ENCODE results near the gene PIM2. TPM values are rescaled to one million over a fixed set of nuclear protein-coding genes. Genes with fewer than 3 reads are reported as not detected.
"Not testable (repeated sequence)": the region's sequence is repeated elsewhere in the genome, so short reads cannot be mapped to it uniquely, and the experiment has no call there.

The PIM2 gene
- total RNA-seq, 1 experiment from 2014 or later: 33.8 TPM

DNA sequence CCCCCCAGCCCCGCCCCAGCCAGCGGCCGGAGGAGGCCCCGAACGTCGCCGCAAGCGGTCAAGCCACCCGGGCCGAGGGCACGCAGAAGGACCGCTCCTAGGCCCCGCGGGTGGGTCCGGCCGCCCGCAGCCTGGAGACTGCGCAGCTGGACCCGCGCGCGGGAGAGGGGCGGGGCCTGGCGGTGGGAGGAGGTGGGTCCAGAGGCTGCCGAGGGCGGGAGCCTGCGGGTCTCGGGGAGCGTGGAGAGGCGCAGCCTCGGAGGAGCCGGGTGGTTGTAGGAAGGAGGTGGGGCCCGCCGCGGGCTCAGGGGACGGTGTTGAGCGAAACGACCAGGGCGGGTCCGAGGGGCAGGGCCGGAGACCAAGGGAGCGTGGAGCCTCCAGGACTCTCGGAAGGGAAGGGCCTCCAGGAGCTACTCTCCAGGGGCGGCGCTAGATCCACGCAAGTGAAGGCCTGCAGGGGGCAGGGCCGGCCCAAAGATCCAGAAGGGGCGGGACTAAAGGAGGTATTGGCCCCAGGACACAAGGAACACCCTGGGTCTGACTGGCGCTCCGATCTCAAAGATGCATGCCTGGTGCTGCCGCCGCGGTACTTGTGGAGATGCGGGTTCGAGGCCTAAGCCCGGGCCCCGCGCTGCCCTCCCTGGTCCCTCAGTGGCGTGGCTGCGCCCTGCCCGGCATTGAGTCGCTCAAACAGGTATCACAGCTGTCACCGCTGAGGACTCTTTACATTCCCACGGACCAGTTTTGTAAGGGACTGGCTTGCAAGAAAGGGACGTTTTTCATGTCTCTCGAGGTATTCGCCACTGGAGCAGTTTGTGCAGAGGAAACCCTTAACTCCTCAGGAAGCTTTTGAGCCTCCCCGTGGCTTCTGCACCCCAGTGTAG lies 27.2 kb downstream of the PIM2 start:
- H3K9ac ChIP-seq (ENCODE audit: low read length): peak overlapping the region; percentile 24
- no peak overlapping the region for H2AFZ ChIP-seq (ENCODE audit: low read length)
- no peaks in the 10 kb centered on the region for H3K9me2 ChIP-seq (replicated peaks; ENCODE audit: insufficient read depth, low read length)
- H4K20me1 ChIP-seq (ENCODE audit: insufficient read depth, low read depth, low read length): peaks cover 6% of the 10 kb centered on the region; the same call in 1 of the 2 replicates
- no peak overlapping the region for H3K27ac ChIP-seq (ENCODE audit: low read length)
- H3K4me1 ChIP-seq (ENCODE audit: low read length): peaks cover 15% of the 10 kb centered on the region
- peak overlapping the region; percentile 35 for H3K4me3 ChIP-seq (ENCODE audit: low read length)
- no peaks in the 10 kb centered on the region for H3K27me3 ChIP-seq (ENCODE audit: low read length)
- peaks cover 4% of the 10 kb centered on the region for H3K79me2 ChIP-seq (ENCODE audit: low read length)
- H3K36me3 ChIP-seq (ENCODE audit: insufficient read depth, low read length): no peaks in the 10 kb centered on the region
- peak; percentile 79 for DNase-seq
- H3K4me2 ChIP-seq (ENCODE audit: low read depth, low read length, poor library complexity, severe bottlenecking): peak overlapping the region; percentile 66
- no peaks in the 10 kb centered on the region for H3K9me3 ChIP-seq (ENCODE audit: low read length)

DNA sequence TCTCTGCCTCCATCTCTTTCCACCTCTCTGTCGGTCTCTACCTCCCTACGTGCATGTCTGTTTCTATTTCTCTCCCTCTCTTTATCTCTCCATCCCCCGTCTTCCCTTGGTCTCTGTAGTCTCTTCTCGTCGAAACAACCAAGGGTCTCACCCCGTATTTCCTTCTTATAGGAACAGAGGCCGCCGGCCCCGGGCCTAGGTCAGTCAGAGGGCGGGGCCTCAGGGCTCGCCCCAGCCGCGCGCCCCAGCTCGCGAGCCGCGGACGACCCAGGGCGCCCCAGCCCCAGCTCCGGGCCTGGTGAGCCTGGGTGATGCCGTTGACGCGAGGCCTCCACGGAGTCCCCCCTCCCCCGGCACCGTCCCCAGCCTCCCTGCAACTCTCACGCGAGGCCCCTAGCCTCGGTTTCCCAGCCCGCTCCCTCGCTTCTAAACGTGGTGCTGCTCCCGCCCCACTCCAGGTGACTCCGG lies 27.9 kb downstream of the PIM2 start:
- Histone ChIP-seq H3K9me2 (replicated peaks; ENCODE audit: insufficient read depth, low read length) (no peaks in the 10 kb centered on the region), H3K9ac (ENCODE audit: low read length) (peak overlapping the region; percentile 24), H3K79me2 (ENCODE audit: low read length) (no peaks in the 10 kb centered on the region), H4K20me1 (ENCODE audit: insufficient read depth, low read depth, low read length) (peaks cover 6% of the 10 kb centered on the region; the same call in 1 of the 2 replicates), H3K27me3 (ENCODE audit: low read length) (no peaks in the 10 kb centered on the region), H3K36me3 (ENCODE audit: insufficient read depth, low read length) (no peaks in the 10 kb centered on the region), H3K9me3 (ENCODE audit: low read length) (no peaks in the 10 kb centered on the region), H3K27ac (ENCODE audit: low read length) (no peak overlapping the region), H3K4me3 (ENCODE audit: low read length) (peak overlapping the region; percentile 35), H3K4me2 (ENCODE audit: low read depth, low read length, poor library complexity, severe bottlenecking) (peak overlapping the region; percentile 66), H3K4me1 (ENCODE audit: low read length) (peaks cover 11% of the 10 kb centered on the region), H2AFZ (ENCODE audit: low read length) (no peak overlapping the region)
- DNase-seq: no peak

DNA sequence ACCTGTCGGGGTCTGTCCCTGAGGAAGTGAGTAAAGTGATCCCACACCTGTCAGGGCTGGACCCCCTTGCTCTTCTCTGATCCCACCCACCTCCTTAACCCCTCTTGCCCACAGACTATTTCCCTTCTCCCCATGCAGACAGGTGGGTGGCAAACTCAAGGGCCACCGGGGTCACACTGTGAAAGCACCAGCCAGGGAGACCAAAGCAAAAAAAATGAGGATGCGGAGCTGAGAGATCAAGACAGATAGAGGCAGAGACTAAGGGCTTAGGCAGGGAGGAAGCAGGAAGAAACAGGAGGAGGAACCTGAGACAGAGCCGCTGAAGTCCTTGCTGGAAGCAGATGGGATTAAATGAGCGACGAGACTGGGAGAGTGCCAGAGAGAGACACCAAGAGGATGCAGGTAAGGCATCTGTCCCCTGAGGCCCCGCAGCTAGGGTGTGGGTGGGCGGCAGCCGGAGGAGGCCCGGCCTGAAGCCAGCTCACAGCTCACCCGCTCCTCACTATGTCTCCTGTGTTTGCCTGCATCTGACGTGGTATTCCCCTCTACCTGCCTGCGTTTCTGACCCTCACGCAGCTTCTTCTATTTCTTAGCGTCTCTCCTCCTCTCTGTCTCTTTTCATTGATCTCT lies 28.4 kb downstream of the PIM2 start:
- H3K27ac ChIP-seq (ENCODE audit: low read length): no peak overlapping the region
- H3K4me3 ChIP-seq (ENCODE audit: low read length): no peak overlapping the region
- no peak for DNase-seq
- no peaks in the 10 kb centered on the region for H3K9me2 ChIP-seq (replicated peaks; ENCODE audit: insufficient read depth, low read length)
- H3K9ac ChIP-seq (ENCODE audit: low read length): no peak overlapping the region
- no peaks in the 10 kb centered on the region for H3K9me3 ChIP-seq (ENCODE audit: low read length)
- no peaks in the 10 kb centered on the region for H3K36me3 ChIP-seq (ENCODE audit: insufficient read depth, low read length)
- no peaks in the 10 kb centered on the region for H3K79me2 ChIP-seq (ENCODE audit: low read length)
- H4K20me1 ChIP-seq (ENCODE audit: insufficient read depth, low read depth, low read length): peaks cover 6% of the 10 kb centered on the region; the same call in 1 of the 2 replicates
- H3K4me1 ChIP-seq (ENCODE audit: low read length): peaks cover 11% of the 10 kb centered on the region
- H2AFZ ChIP-seq (ENCODE audit: low read length): no peak overlapping the region
- H3K27me3 ChIP-seq (ENCODE audit: low read length): no peaks in the 10 kb centered on the region
- no peak overlapping the region for H3K4me2 ChIP-seq (ENCODE audit: low read depth, low read length, poor library complexity, severe bottlenecking)

DNA sequence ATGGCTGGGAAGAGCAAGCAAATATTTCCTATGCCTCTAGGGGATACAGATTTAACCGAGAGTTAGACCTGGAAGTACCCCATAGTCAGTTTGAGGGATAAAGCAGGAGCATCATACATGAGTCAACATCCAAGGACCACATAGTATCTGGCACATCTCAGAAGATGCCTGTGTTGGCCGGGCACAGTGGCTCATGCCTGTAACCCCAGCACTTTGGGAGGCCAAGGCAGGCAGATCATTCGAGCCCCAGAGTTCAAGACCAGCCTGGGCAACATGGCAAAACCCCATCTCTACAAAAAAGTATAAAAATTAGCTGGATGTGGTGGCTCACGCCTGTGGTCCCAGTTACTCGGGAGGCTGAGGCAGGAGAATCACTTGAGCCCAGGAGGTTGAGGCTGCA lies 32.2 kb downstream of the PIM2 start:
- not testable (repeated sequence) for H3K9me2 ChIP-seq (replicated peaks; ENCODE audit: insufficient read depth, low read length); H3K27ac ChIP-seq (ENCODE audit: low read length); H3K36me3 ChIP-seq (ENCODE audit: insufficient read depth, low read length); DNase-seq; H3K27me3 ChIP-seq (ENCODE audit: low read length); H3K79me2 ChIP-seq (ENCODE audit: low read length); H4K20me1 ChIP-seq (ENCODE audit: insufficient read depth, low read depth, low read length); H2AFZ ChIP-seq (ENCODE audit: low read length); H3K4me3 ChIP-seq (ENCODE audit: low read length); H3K9me3 ChIP-seq (ENCODE audit: low read length); H3K9ac ChIP-seq (ENCODE audit: low read length); H3K4me2 ChIP-seq (ENCODE audit: low read depth, low read length, poor library complexity, severe bottlenecking); H3K4me1 ChIP-seq (ENCODE audit: low read length)

DNA sequence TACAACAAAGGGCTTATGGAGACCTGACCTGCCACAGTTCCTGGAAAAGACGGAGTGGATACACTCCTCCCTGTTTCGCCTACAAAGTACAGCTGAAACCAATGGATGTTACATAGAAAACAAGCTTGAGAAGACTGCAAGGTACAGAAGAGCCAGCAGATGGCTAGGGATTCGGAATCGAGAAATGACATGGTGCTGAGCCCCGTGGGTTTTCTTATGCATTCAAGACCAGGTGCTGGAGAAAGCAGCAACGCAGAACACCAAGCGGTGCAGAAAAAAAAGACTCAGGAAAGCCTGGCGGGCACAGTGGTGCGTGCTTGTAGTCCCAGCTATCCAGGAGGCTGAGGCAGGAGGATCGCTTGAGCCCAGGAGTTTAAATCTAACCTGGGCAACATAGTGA lies 35.1 kb downstream of the PIM2 start:
- Histone ChIP-seq H2AFZ (ENCODE audit: low read length) (no peak overlapping the region), H3K4me2 (ENCODE audit: low read depth, low read length, poor library complexity, severe bottlenecking) (no peak overlapping the region), H3K4me3 (ENCODE audit: low read length) (no peak overlapping the region), H3K9me2 (replicated peaks; ENCODE audit: insufficient read depth, low read length) (no peaks in the 10 kb centered on the region), H3K27me3 (ENCODE audit: low read length) (no peaks in the 10 kb centered on the region), H3K27ac (ENCODE audit: low read length) (no peak overlapping the region), H3K4me1 (ENCODE audit: low read length) (no peaks in the 10 kb centered on the region), H3K36me3 (ENCODE audit: insufficient read depth, low read length) (no peaks in the 10 kb centered on the region), H3K79me2 (ENCODE audit: low read length) (no peaks in the 10 kb centered on the region), H3K9ac (ENCODE audit: low read length) (no peak overlapping the region), H4K20me1 (ENCODE audit: insufficient read depth, low read depth, low read length) (no peaks in the 10 kb centered on the region), H3K9me3 (ENCODE audit: low read length) (no peaks in the 10 kb centered on the region)
- DNase-seq: no peak

DNA sequence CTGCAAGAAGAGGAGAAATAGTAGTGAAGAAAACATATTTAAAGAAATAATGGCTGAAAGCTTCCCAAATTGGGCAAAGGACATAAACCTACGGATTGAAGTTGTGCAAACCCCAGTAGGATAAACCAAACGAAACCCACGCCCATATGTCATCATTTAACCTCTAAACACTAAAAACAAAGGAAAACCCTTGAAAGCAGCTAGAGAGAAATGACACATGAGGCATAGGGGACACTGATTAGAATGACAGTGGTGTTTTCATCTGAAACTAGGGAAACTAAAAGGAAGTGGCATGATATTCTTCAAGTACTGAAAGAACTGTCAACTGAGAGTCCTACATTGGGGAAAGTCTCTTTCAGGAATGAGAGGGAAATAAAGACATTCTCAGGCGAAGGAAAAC lies 41.9 kb downstream of the PIM2 start:
- not testable (repeated sequence) for H3K27ac ChIP-seq (ENCODE audit: low read length); H3K4me3 ChIP-seq (ENCODE audit: low read length); H3K27me3 ChIP-seq (ENCODE audit: low read length); H3K9ac ChIP-seq (ENCODE audit: low read length); DNase-seq; H2AFZ ChIP-seq (ENCODE audit: low read length); H3K79me2 ChIP-seq (ENCODE audit: low read length); H3K36me3 ChIP-seq (ENCODE audit: insufficient read depth, low read length); H3K4me2 ChIP-seq (ENCODE audit: low read depth, low read length, poor library complexity, severe bottlenecking); H3K9me3 ChIP-seq (ENCODE audit: low read length); H3K4me1 ChIP-seq (ENCODE audit: low read length); H4K20me1 ChIP-seq (ENCODE audit: insufficient read depth, low read depth, low read length); H3K9me2 ChIP-seq (replicated peaks; ENCODE audit: insufficient read depth, low read length)

DNA sequence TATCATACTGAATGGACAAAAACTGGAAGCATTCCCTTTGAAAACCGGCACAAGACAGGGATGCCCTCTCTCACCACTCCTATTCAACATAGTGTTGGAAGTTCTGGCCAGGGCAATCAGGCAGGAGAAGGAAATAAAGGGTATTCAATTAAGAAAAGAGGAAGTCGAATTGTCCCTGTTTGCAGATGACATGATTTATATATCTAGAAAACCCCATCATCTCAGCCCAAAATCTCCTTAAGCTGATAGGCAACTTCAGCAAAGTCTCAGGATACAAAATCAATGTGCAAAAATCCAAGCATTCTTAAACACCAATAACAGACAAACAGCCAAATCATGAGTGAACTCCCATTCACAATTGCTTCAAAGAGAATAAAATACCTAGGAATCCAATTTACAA lies 46.8 kb downstream of the PIM2 start:
- not testable (repeated sequence) for H3K36me3 ChIP-seq (ENCODE audit: insufficient read depth, low read length); H3K27ac ChIP-seq (ENCODE audit: low read length); DNase-seq; H3K4me1 ChIP-seq (ENCODE audit: low read length); H3K4me2 ChIP-seq (ENCODE audit: low read depth, low read length, poor library complexity, severe bottlenecking); H3K9ac ChIP-seq (ENCODE audit: low read length); H3K9me3 ChIP-seq (ENCODE audit: low read length); H3K79me2 ChIP-seq (ENCODE audit: low read length); H3K4me3 ChIP-seq (ENCODE audit: low read length); H2AFZ ChIP-seq (ENCODE audit: low read length); H4K20me1 ChIP-seq (ENCODE audit: insufficient read depth, low read depth, low read length); H3K27me3 ChIP-seq (ENCODE audit: low read length); H3K9me2 ChIP-seq (replicated peaks; ENCODE audit: insufficient read depth, low read length)

DNA sequence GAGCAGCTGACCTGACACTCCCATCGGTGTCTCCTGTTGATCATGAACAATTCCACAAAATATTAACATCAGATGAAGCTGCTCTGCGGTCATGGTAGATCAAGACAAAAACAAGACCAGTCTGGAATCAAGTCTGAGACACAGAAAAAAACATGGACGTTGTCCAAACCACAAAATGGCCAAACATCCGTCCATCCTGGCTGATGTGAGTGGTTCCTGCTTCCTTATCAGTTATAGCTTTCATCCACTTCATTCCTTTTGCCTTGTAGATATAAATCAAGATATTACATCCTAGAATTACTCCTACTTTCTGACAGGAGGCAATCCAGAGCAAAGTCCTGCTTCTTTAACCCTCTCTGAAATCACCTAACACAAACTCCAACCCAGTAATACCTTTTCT lies 54.6 kb downstream of the PIM2 start:
- no peak overlapping the region for H3K4me2 ChIP-seq (ENCODE audit: low read depth, low read length, poor library complexity, severe bottlenecking)
- no peak overlapping the region for H2AFZ ChIP-seq (ENCODE audit: low read length)
- H3K79me2 ChIP-seq (ENCODE audit: low read length): no peaks in the 10 kb centered on the region

More for the DNA sequence above, 54.6 kb downstream of the PIM2 start:
- H3K27ac ChIP-seq (ENCODE audit: low read length): no peak overlapping the region
- no peaks in the 10 kb centered on the region for H4K20me1 ChIP-seq (ENCODE audit: insufficient read depth, low read depth, low read length)
- H3K27me3 ChIP-seq (ENCODE audit: low read length): no peaks in the 10 kb centered on the region
- H3K9ac ChIP-seq (ENCODE audit: low read length): no peak overlapping the region
- DNase-seq: no peak
- no peaks in the 10 kb centered on the region for H3K9me3 ChIP-seq (ENCODE audit: low read length)
- H3K9me2 ChIP-seq (replicated peaks; ENCODE audit: insufficient read depth, low read length): no peaks in the 10 kb centered on the region
- H3K36me3 ChIP-seq (ENCODE audit: insufficient read depth, low read length): no peaks in the 10 kb centered on the region
- H3K4me3 ChIP-seq (ENCODE audit: low read length): no peak overlapping the region
- no peaks in the 10 kb centered on the region for H3K4me1 ChIP-seq (ENCODE audit: low read length)
